NCI-H2196 treated with DMSO at 0.1 percent for 48 hours (cell line): Measurements from ENCODE around the gene GOLPH3L.
"Not testable (repeated sequence)": the region's sequence is repeated elsewhere in the genome, so short reads cannot be mapped to it uniquely, and the experiment has no call there.

Experiments used
- DNase-seq: peaks from one replicate; lab custom pipeline; 2025; ENCODE audit not compliant: unreplicated experiment; lab: John Stamatoyannopoulos, UW

The GOLPH3L gene

DNA sequence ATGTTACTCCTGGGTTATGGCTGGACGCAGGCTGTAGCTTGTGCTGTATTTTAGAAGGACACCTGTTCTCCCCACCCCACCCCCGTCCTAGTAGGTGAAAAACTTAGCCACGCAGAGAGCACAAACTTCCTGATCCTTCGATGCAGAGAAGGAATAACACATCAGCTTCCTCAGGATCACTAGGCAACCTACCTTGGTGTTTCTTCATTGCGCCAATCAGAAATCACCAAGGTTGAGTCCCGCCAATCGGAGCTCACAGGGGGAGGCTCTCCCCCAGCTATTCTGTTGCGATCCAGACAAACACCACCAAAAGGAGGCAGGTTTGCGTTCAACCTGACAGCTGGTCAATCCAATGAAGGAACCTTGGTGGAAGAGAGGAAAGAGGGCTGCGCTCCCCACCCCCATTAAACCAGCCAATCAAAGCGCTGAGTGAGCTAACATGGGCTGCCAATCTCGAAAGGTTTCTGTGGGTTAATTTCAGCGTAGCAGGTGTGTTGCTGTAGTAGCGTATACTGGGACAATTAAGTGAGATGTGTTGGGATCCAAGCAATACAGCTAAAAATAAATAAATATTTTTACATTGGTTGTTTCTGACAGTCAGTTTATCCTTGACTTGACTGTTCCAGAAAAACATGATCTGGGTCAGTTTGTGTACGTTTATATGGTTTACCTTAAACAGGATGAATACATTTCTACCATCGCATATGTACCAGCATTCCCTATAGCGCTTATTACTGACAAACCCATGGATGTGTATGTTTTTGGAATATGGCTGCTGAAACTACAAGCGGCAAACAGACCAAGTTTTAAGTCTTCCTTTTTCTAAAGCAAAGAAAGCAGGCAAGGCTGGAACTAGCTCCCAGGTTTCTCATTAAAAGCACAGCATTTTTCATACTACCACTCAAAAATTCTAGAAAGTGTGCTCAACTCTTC lies at the start of gene GOLPH3L:
Gene GOLPH3L (minus strand): TSS at position 160 of the 933 bp plus-strand sequence. CDS start 2,316 bp downstream, outside the sequence.
- DNase-seq: peak; percentile 98

DNA sequence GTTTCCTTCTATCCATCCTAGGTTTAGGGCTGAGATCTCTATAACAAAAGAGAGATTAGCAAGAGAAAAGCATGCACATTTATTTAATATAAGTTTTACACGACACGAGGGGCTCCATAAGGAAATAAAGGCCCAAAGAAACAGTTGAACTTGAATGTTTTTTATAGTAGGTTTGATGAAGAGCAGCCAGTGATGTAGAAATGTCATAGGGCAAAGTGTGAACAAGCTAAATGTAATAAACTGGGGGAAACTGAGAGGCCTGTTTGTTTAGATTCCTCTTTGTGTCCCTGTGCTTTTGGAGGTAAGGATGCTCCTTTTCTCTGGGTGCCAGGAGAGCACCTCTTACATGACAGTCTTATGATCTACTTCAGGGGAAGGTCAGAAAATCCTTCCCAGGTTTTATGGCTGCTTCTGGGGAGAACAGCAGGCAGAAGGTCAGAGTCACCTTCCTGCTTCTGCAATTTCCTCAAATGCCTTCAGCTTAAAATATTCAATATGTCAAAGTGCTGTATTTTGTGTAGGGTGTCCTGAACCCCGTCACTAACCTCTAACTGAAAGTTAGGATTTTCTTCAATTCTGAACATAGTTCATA lies 33.3 kb upstream of the GOLPH3L start:
- DNase-seq: no peak

DNA sequence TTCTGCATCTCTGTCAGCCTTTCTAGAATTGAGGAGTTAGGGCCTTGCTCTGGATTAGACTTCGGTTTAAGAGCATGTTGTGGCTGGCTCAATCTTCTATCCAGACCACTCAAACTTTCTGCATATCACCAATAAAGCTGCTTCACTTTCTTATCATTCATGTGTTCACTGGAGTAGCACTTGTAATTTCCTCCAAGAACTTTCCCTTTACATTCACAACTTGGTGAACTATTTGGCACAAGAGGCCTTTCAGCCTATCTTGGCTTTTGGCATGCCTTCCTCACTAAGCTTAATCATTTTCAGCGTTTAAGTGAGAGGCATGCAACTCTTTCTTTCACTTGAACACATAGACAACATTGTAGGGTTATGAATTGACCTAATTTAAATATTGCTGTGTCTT lies 27.4 kb upstream of the GOLPH3L start:
- no peak for DNase-seq

DNA sequence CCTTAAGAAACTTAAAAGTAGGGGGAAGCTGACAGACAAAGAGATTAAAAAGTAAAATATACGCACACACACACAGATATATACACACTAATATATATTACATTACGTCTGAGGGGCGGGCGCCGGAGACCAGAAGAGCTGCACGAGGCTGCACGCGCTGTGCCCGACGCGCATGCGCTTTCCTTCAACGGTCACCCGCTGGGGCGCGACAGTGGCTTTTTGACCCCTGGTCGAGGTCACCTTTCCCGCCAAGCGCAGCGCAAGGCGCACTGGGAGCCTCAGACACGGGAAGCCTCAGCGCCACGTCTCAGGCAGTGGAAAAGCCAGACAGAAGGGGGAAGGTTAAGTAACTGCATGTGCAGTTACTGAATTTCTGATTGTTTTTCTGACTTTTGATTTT lies 23.7 kb upstream of the GOLPH3L start, which contains the start of gene HORMAD1:
Gene HORMAD1 (minus strand): TSS at position 193 of the 400 bp plus-strand sequence. CDS start 1,390 bp downstream, outside the sequence.
- no peak for DNase-seq

DNA sequence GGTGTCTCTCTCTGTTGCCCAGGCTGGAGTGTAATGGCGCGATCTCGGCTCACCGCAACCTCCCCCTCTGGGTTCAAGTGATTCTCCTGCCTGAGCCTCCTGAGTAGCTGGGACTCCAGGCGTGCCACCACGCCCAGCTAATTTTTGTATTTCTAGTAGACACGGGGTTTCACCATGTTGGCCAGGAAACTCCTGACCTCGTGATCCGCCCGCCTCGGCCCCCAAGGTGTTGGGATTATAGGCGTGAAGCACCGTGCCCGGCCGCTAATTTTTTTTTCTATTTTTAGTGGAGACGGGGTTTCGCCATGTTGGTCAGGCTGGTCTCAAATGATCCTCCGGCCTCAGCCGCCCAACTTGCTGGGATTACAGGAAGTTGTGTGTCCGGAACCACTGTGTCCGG lies 23.1 kb upstream of the GOLPH3L start:
- no peak for DNase-seq

DNA sequence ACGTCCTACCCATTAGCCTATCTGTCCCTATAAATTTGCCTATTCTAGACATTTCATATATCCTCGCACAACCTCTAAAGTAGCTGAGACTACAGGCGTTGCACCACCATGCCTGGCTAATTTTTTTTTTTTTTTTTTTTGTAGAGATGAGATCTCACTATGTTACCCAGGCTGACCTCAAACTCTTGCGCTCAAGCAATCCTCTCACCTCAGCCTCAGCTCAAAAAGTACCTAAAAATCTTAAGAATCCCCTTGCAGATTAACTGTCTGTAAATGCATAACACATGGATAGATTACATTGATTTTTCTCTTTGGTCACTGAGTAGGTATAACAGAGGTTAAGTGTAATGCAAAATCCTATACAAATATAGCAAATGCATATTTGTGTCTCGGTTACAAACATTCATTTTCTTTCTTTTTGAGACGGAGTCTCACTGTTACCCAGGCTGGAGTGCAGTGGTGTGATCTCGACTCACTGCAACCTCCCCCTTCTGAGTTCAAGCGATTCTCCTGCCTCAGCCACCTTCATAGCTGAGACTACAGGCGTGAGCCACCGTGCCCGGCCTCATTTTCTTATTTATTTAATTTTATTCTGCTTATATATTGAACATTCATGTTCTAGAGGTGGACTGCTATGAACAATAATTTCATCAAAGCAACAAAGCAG lies 21.4 kb upstream of the GOLPH3L start:
- no peak for DNase-seq

DNA sequence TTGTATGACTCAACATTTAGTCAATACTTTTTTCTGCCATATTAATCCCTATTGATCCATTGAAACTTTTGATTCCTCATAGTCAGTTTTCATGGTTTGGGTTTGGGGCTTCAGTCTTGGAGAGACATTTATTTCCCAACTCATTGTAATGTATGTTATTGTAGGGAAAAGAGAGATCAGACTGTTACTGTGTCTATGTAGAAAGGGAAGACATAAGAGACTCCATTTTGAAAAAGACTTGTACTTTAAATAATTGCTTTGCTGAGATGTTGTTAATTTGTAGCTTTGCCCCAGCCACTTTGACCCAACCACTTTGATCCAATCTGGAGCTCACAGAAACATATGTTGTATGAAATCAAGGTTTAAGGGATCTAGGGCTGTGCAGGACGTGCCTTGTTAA lies 12.1 kb upstream of the GOLPH3L start:
- DNase-seq: not testable (repeated sequence)

DNA sequence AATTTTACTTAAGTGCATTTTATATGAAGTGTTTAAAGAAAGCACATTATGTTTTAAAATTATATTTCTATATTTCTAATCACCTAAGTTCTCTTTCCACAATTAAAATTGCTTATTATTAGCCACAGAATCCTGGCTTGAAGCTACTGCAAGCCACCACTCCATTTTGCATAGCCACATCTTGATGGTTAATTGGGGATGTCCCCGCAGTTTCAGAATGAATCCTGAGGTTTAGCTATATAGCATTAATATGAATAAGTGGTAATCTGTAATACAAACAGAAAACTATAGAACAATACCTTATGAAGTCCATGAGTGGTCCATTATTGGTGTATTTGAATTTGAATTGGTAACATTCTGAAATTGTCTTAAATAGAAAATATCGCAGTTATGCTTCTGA lies 11.6 kb upstream of the GOLPH3L start:
- DNase-seq: no peak

DNA sequence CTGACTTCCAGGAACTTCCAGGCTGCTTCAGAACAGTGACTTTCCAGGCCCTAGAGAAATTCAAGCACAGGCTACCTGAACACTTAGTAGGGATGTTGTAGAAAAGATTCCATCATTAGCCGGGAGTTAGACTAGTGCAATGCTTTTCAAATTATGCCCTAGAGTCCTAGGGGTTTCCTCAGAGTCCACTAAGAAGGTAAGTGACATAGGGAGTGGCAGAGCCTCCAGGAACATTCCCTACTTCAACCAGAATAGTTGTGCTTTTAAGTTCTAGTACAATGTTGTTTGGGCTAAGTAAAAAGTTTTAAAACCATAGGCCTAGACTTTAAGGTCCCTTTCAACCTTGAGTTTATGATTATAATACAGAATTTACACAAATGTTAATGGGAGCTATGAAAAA lies 9.1 kb upstream of the GOLPH3L start:
- DNase-seq: no peak

DNA sequence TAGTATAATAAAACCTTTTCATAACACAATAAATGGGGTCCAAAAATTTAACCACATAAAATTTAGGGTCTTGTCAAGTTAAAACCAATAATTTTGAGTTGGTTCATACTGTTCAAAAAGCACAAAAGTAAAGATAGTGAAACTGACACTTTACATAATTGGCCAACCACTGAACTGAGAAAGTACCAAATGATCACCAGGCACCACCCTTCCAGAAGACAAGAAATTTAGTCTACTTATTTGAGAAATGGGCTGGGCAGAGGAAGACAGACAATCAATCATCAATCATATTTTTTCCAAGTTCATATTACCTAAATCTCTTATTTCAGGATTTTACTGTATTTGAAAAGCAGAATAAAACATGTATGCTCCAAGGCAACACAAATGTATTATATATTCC lies 6.5 kb upstream of the GOLPH3L start:
- DNase-seq: no peak

DNA sequence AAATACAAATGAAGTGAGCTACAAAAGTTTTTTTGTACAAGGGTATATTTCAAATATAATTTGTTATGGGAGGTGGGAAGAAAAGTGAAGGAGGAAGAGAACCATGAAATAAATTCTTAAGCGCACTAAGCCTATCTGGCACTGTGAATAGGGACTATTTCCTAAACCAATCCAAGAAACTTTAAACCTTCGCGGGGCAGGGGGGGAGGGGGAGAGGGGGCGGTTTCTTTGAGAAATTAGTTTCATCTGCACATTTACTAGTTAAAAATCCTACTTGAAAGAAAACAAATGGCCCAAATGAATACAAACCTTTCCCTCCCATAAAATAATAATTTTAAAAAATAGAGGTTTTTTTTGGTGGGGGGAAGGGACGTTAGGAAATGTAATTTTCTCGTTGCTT lies 364 bp downstream of the GOLPH3L start:
- no peak for DNase-seq

DNA sequence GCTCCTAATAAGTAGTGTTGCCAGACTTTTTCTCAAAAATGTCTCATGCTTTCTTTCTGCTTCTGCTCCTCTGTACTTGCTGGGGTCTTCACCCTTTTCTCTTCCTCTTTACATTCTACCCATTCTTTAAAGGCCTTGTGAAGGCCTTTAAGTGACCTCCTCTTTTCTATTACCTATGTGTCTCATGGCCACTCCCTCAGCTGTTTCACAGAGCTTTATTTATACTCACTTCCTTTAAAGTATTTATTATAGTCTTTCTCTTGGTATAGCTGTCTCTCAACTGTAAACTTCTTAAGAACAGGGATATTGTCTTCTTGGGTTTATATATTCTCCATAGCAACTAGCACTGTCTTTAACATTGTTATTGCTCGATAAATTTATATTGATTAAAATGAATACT lies 792 bp downstream of the GOLPH3L start:
- no peak for DNase-seq

DNA sequence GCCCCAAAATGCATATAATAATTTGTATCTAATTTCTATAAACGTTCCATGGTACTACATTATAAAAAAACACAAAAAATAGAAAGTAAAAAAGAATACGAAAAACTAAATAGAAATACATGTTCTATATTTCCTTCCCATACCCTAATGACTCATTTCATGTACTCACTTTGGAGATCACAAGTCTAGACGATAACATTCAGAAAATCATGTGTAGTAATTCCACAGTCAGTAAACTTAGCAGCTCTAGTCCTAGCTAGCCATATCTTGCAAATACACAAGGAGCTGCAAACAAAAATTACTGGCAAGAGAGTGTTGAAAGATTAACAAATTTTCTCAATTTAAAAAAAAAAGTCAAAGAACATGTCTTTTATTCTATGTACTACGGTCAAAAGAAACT lies 1.4 kb downstream of the GOLPH3L start:
- no peak for DNase-seq

DNA sequence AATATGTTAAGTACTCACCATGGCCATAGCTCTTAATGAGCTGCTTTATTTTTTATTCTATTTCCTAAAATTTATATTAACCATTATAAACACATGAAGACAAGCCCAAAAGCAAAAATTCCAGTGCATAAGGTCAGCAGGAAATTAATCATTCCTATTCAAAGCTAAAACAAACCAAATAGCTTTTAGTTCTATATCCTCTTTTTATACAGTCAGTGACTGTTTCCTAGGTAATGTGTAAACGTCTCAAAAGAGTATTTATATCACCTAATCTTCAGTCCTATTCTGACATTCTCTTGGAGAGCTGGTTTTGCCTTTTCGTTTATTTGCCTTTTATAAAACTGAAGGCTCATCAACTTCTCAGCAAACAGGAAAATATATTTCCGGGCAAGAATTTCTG lies 4.2 kb downstream of the GOLPH3L start:
- DNase-seq: no peak

DNA sequence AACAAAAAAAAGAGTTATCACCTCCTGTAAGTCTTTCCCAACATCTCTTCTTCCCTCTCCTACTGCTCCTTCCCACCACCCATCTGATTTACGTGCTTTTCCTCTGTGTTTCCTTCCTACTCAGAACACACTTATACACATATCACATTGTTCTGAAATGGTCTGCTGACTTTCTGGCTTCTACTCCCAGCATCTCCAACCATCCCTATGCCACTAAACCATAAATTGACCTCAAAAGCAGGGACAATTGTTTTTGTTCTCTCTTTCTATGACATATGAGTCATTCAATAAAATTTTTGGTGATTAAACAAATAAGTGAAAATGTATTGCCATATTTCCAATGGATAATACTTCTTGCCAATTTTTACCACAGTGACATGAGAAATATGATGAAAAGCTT lies 8.2 kb downstream of the GOLPH3L start:
- DNase-seq: no peak

DNA sequence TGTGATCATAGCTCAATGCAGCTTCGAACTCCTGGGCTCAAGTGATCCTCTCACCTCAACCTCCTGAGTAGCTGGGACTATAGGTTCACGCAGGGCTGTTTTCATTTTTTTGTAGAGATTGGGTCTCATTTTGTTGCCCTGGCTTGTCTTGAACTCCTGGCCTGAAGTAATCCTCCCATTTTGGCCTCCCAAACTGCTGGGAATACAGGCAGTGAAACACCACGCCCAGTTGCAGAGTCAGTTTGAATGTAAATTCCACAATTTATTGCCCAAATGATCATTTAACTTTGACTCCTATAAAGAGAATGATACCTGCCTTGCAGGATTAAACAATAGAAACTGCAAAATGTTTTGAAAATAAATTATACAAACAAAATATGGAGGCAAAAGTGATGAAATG lies 10.7 kb downstream of the GOLPH3L start:
- DNase-seq: no peak

DNA sequence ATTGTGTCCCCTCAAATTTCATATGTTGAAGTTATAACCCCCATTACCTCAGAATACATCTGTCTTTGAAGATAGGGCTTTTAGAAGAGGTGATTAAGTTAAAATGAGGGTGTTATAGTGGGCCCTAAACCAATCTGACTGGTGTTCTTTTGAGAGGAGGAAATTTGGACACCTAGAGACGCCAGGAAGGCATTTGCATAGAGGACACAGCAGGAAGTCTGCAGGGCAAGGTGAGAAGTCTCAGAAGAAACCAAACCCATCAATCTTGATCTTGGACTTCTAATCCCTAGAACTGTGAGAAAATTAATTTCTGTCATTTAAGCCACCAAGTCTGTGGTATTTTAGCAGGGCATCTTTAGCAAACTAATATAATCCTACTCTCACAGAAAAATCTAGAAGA lies 13.0 kb downstream of the GOLPH3L start:
- DNase-seq: no peak

DNA sequence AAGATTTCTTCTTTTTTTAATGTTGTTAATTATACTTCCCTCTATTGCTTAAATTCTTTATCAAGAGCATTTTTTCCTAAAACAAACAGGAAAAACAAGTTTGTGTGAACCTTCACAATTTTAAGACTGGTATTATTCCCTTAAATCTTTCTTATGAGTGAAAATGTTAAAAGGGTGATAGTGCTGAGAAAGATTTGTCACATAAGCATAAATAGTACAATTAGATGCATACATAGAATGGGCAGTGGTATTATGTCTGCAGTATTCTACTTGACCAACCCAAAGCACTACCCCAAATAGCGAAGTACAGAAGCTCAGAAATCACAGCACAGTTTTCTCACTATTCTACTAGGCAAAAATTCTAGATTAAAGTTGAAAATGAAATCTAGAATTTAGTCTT lies 18.0 kb downstream of the GOLPH3L start:
- no peak for DNase-seq

DNA sequence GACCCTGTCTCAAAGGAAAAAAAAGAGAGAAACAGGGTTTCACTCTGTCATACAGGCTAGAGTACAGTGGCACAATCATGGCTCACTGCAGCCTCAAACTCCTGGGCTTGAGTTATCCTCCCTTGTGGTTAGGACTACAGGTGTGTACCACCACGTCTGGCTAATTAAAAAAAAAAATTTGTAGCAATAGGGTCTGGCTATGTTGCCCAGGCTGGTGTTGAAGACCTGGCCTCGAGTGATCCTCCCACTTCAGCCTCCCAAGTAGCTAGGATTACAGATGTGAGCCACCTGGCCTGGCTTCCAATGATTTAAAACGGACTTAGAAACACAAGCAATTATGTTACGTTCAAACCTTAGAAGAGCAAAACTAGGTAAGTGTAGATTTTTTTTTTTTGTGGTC lies 22.1 kb downstream of the GOLPH3L start:
- no peak for DNase-seq

DNA sequence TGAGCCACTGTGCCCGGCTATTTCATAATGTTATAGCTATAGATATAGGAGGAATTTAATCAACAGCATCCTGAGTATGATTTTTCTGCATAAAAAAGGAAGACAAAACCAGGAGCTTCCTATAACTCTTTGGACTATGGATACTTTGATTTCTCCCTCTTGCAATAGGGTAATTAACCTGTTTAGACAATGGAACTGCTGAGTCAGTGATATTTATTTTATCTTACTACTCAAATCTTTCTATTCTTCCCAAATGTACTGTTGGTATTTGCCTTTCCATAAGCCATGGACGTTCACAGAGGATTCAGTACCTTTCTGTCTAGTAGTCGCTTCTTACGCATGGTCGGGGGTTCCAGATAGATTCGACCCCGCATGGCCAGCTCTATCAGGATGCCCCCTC lies 33.6 kb downstream of the GOLPH3L start:
- DNase-seq: no peak

DNA sequence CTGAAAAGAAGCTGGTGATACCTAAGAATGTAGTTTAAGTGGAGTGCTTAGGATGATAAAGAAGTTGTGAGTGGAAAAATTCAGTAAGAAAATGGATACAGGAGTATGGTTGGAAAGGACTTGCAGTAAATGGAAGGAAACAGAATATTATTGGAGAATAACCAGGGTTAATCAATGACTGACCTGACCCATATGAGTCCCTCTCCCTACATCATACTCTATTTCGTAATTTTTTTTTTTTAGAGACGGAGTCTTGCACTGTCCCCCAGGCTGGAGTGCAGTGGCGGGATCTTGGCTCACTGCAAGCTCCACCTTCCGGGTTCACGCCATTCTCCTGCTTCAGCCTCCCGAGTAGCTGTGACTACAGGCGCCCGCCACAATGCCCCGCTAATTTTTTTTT lies 34.1 kb downstream of the GOLPH3L start:
- DNase-seq: no peak

DNA sequence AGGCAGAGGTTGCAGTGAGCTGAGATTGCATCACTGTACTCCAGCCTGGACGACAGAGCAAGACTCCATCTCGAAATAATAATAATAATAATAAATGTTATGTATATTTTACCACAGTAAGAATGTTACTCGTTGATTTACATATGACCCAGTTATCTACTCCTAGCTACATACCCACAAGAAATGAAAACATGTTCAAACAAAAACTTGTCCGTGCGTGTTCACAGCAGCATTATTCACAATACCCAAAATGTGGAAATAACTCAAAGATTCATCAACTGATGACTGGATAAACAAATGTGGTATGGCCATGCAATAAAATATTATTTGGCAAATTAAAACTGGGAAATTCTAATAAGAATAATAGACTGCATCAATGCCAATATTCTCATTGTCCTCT lies 35.8 kb downstream of the GOLPH3L start:
- no peak for DNase-seq
